Hypothalamus (tissue), 51 donors: ENCODE measurements around the gene WNT16.

Experiments used
- DNase-seq, 51 donors: peaks; one replicate each; lab custom pipeline; 2025; lab: John Stamatoyannopoulos, UW

The WNT16 gene

DNA sequence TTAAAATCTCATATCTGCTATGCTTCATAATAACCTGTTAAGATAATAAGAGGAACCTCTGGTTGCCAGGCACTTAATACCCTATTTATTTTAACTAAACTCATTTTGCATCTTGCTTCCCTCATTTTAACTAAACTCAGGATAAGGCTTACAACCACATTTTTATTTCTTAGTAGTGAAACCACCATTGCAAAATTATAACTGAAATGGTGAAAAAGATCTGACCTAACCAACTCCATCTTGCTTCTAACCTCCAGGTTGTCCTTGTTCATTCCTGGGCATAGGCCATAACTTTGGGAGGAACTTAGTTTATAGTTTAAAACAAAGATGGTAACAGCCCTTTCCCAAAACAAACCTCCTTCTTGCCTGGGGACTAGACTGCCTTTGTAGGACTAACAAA, 61.3 kb downstream of the WNT16 start:
- no peak for DNase-seq

DNA sequence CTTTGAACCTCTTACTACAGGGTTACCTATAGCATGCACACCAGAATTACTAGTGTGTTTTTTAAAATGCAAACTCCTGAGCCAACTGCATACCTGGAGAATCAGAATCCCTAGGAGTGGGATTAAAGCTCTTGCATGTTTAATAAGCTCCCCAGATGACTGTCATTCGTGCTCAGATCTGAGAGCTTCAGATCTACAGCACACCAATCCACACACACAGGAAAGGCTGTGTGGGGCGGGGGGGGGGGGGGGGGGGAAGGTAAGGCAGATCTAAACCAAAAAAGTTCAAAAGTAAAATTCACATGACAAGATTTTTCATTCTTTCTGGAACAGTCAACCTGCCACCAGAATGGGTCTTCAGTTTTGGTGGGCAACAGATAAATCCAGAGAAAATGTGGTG, 61.8 kb downstream of the WNT16 start:
- DNase-seq: no peak
